IPS-NIHi7 (cell line): ENCODE data around the gene SNRNP35.
"Not testable (repeated sequence)": the region's sequence is repeated elsewhere in the genome, so short reads cannot be mapped to it uniquely, and the experiment has no call there.

ENCODE experiments used
- DNase-seq: peaks from one replicate; pipeline ENCODE4 v3.0.0; 2012; ENCODE audit warnings: mixed read lengths; ENCODE audit errors: extremely low spot score

Gene SNRNP35

GRCh38 chr12:123457980-123458779, at the start of gene SNRNP35:
TSS of gene SNRNP35 (plus strand) at chr12:123458139. CDS start at chr12:123465541, 7,402 bp downstream.
- DNase-seq = peak; percentile 67

- not testable (repeated sequence) for DNase-seq
These were observed 49.3 kb upstream of the SNRNP35 start for GRCh38 chr12:123408619-123409018.

GRCh38 chr12:123409284-123410040, 48.5 kb upstream of the SNRNP35 start:
- not testable (repeated sequence) for DNase-seq

GRCh38 chr12:123410041-123410412, 47.9 kb upstream of the SNRNP35 start:
- no peak for DNase-seq

GRCh38 chr12:123421314-123421713, 36.6 kb upstream of the SNRNP35 start:
- peak; percentile 35 for DNase-seq

GRCh38 chr12:123427036-123427769, 30.7 kb upstream of the SNRNP35 start:
- no peak for DNase-seq

GRCh38 chr12:123428591-123428990, 29.3 kb upstream of the SNRNP35 start:
- DNase-seq = no peak

GRCh38 chr12:123429101-123429500, 28.8 kb upstream of the SNRNP35 start:
- not testable (repeated sequence) for DNase-seq

GRCh38 chr12:123431951-123432817, 25.8 kb upstream of the SNRNP35 start:
- DNase-seq = not testable (repeated sequence)

GRCh38 chr12:123433615-123434014, 24.3 kb upstream of the SNRNP35 start:
- DNase-seq = no peak

- DNase-seq = no peak
These were observed 22.3 kb upstream of the SNRNP35 start for GRCh38 chr12:123435636-123436016.

GRCh38 chr12:123436017-123436964, 21.6 kb upstream of the SNRNP35 start, which contains the start of gene RILPL2:
TSS of gene RILPL2 (minus strand) at chr12:123436684. CDS start at chr12:123436420, 264 bp downstream.
- DNase-seq = peak; percentile 80

GRCh38 chr12:123441523-123442164, 16.3 kb upstream of the SNRNP35 start:
- DNase-seq = no peak

- DNase-seq = no peak
These were observed 15.2 kb upstream of the SNRNP35 start for GRCh38 chr12:123442774-123443173.

- no peak for DNase-seq
These were observed 13.6 kb upstream of the SNRNP35 start for GRCh38 chr12:123444092-123445026.

GRCh38 chr12:123445388-123446332, 12.3 kb upstream of the SNRNP35 start:
- DNase-seq = no peak

- no peak for DNase-seq
These were observed 11.6 kb upstream of the SNRNP35 start for GRCh38 chr12:123446333-123446713.
